HepG2 (cell line): ENCODE results near the gene PSMB3. TPM values are rescaled to one million over a fixed set of nuclear protein-coding genes. Genes with fewer than 3 reads are reported as not detected.
A peak's percentile ranks its signal among the peaks of the same experiment; 100 is the strongest.

ENCODE experiments used
- CHD2 ChIP-seq: IDR thresholded peaks from 2 replicates; pipeline ENCODE4 v1.6.1; 2011; ENCODE audit warnings: low read depth, low read length, improper control_type of control experiment
- KAT8 ChIP-seq: IDR thresholded peaks from 2 replicates; pipeline ENCODE4 v1.6.1; 2016; ENCODE audit warnings: missing genetic modification reagents, missing compliant biosample characterization
- RARG ChIP-seq: sonication (generic); formaldehyde crosslinking; IDR thresholded peaks from 2 replicates; pipeline ENCODE4 v1.4.0; 2020; ENCODE audit warnings: low read depth, mild to moderate bottlenecking, missing genetic modification reagents
- RXRA ChIP-seq: sonication (generic); formaldehyde crosslinking; IDR thresholded peaks from 2 replicates; pipeline ENCODE4 v1.5.1; 2020; ENCODE audit warnings: missing genetic modification reagents
- THAP7 ChIP-seq: sonication (generic); formaldehyde crosslinking; IDR thresholded peaks from 2 replicates; pipeline ENCODE4 v1.8.1; 2023; ENCODE audit warnings: mild to moderate bottlenecking, missing genetic modification reagents
- ZBTB7A ChIP-seq: sonication (generic); formaldehyde crosslinking; IDR thresholded peaks from 2 replicates; pipeline ENCODE4 v1.8.0; 2022; ENCODE audit warnings: mild to moderate bottlenecking, missing genetic modification reagents
- ZSCAN30 ChIP-seq: sonication (generic); formaldehyde crosslinking; IDR thresholded peaks from 2 replicates; pipeline ENCODE4 v1.5.0; 2020; ENCODE audit warnings: mild to moderate bottlenecking, missing genetic modification reagents
- polyA plus RNA-seq, 8 experiments: library from polyadenylated mRNA; depleted of rRNA in 3 of 8; stranded (reverse) in 7 of 8; unstranded in 1 of 8; fragments of >200 nt; fragmentation: Illumina TruSeq in 4 of 8; extraction: Trizol in 4 of 8; gene quantifications; 2 replicates each; pipeline versions ENCODE4 v1.2.1 to v1.2.3, GENCODE V29; 2011 to 2016; ENCODE audit warnings: low read depth in 4 of 8, missing spikeins in 1 of 8, mixed read lengths in 1 of 8; ENCODE audit not compliant: insufficient read depth in 1 of 8
- total RNA-seq, 5 experiments: library from RNA; depleted of rRNA; stranded (reverse); fragments of >200 nt; fragmentation: Illumina TruSeq; extraction: Trizol; gene quantifications; 2 replicates each; pipeline ENCODE4 v1.2.3, GENCODE V29; 2016; ENCODE audit warnings: low read depth in 1 of 5
- TF ChIP-seq, protein P1 (sequence below): sonication (generic); formaldehyde crosslinking; IDR thresholded peaks from 2 replicates; pipeline ENCODE4 v1.4.0; 2020; ENCODE audit warnings: missing genetic modification reagents, mild to moderate bottlenecking, borderline replicate concordance
- TF ChIP-seq, protein P2 (sequence below): sonication (generic); formaldehyde crosslinking; IDR thresholded peaks from 2 replicates; pipeline ENCODE4 v1.9.0; 2021; ENCODE audit warnings: mild to moderate bottlenecking, missing genetic modification reagents

Gene PSMB3
- total and polyA plus RNA-seq, 2 of the 13 experiments (the other 11 are each of a cell fraction or from before 2014, with no cell fraction given), result 366 to 517 TPM

DNA sequence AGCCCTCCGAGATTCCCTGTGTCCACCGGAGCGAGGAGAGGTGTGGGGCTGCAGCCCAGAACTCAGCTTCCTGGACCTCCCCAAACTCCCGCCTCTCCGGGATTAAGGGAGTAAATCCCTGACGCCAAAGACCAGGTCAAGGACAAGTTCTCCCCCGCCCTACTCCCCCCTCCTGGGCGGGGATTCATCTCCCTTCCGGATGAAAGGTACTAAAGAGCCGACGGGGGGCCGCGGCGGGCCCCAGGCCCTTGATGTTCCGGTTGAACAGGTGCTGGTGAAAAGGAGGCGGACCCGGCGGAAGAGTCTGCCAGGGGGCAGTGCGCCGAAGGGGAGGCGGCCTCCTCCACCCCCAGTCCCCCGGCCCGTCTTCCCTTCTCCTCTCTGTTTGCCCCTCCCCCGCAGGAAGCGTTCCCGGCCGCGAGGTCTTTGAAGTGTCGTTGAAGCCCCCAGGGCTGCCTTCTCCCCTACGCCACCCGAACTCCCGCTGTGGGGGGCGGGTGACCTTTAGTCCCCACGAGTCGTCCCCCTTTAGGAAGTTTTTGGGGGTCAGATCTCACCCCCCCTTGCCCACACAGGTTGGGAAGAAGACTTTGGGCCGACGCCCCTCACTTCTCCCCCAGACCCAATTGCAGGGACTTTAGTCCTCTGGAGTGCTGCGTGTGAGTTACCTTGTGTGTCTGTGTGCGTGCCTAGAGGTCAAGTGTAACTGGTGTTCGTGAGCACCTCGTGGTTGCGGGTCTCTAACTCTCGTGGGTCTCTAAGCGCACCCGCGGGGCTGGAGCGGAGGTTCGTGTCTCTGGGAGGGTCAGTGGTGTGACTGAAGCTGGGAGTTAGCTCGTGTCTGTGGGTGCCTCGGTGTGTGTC is 48.6 kb upstream of the PSMB3 start (continued):
- peak; percentile 78; the same call in 1 of the 2 replicates for TF ChIP-seq RARG
- TF ChIP-seq THAP7 (CRISPR knock-in tag), result peak; percentile 95
- TF ChIP-seq ZSCAN30, result no peak; the same call in none of the 2 replicates
- TF ChIP-seq RXRA (CRISPR knock-in tag), result peak; percentile 100
- TF ChIP-seq, protein P1, sequence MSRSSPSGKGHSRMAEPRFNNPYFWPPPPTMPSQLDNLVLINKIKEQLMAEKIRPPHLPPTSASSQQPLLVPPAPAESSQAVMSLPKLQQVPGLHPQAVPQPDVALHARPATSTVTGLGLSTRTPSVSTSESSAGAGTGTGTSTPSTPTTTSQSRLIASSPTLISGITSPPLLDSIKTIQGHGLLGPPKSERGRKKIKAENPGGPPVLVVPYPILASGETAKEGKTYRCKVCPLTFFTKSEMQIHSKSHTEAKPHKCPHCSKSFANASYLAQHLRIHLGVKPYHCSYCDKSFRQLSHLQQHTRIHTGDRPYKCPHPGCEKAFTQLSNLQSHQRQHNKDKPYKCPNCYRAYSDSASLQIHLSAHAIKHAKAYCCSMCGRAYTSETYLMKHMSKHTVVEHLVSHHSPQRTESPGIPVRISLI (CRISPR knock-in tag), result peak; percentile 54; the same call in 1 of the 2 replicates
- TF ChIP-seq ZBTB7A, result peak; percentile 99
- TF ChIP-seq, protein P2, sequence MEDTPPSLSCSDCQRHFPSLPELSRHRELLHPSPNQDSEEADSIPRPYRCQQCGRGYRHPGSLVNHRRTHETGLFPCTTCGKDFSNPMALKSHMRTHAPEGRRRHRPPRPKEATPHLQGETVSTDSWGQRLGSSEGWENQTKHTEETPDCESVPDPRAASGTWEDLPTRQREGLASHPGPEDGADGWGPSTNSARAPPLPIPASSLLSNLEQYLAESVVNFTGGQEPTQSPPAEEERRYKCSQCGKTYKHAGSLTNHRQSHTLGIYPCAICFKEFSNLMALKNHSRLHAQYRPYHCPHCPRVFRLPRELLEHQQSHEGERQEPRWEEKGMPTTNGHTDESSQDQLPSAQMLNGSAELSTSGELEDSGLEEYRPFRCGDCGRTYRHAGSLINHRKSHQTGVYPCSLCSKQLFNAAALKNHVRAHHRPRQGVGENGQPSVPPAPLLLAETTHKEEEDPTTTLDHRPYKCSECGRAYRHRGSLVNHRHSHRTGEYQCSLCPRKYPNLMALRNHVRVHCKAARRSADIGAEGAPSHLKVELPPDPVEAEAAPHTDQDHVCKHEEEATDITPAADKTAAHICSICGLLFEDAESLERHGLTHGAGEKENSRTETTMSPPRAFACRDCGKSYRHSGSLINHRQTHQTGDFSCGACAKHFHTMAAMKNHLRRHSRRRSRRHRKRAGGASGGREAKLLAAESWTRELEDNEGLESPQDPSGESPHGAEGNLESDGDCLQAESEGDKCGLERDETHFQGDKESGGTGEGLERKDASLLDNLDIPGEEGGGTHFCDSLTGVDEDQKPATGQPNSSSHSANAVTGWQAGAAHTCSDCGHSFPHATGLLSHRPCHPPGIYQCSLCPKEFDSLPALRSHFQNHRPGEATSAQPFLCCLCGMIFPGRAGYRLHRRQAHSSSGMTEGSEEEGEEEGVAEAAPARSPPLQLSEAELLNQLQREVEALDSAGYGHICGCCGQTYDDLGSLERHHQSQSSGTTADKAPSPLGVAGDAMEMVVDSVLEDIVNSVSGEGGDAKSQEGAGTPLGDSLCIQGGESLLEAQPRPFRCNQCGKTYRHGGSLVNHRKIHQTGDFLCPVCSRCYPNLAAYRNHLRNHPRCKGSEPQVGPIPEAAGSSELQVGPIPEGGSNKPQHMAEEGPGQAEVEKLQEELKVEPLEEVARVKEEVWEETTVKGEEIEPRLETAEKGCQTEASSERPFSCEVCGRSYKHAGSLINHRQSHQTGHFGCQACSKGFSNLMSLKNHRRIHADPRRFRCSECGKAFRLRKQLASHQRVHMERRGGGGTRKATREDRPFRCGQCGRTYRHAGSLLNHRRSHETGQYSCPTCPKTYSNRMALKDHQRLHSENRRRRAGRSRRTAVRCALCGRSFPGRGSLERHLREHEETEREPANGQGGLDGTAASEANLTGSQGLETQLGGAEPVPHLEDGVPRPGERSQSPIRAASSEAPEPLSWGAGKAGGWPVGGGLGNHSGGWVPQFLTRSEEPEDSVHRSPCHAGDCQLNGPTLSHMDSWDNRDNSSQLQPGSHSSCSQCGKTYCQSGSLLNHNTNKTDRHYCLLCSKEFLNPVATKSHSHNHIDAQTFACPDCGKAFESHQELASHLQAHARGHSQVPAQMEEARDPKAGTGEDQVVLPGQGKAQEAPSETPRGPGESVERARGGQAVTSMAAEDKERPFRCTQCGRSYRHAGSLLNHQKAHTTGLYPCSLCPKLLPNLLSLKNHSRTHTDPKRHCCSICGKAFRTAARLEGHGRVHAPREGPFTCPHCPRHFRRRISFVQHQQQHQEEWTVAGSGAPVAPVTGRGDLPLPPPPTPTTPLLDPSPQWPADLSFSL, result no peak
- TF ChIP-seq KAT8, result peak; percentile 94
- peak; percentile 75 for TF ChIP-seq CHD2
